ENCODE measurements around the gene STON2.

The STON2 gene

GRCh38 chr14:81298122-81298521 is 102.0 kb downstream of the STON2 start:
- H2BK5ac ChIP-seq (ENCODE audit: low read length): no peak overlapping the region
- H3K4ac ChIP-seq (ENCODE audit: low read length): no peak overlapping the region
- peaks cover 0 to 9% of the 10 kb centered on the region in 2 donors for H3K9me3 ChIP-seq (replicated peaks in 1 of 2; ENCODE audit: control insufficient read depth in 2 of 2, insufficient read depth in 1 of 2, low read depth in 1 of 2, low read length in 2 of 2)
- H3K4me3 ChIP-seq (ENCODE audit: low read length in 2 of 2): no peak overlapping the region
- H3K27ac ChIP-seq (replicated peaks; ENCODE audit: low read length): no peak overlapping the region
- H3K18ac ChIP-seq (ENCODE audit: low read length): no peak overlapping the region
- no peak overlapping the region for H2AFZ ChIP-seq (ENCODE audit: low read length)
- DNase-seq (ENCODE audit: low spot score): no peak
- H2BK15ac ChIP-seq (ENCODE audit: low read length): no peak overlapping the region
- no peaks in the 10 kb centered on the region for H3K79me1 ChIP-seq (ENCODE audit: low read depth, low read length)
- no peak overlapping the region for H4K91ac ChIP-seq (ENCODE audit: low read depth, low read length, poor library complexity)
- no CpG with 5 or more reads among the region's 2 CpGs for WGBS, 2 donors (ENCODE audit: extremely low coverage in 2 of 2, insufficient read length in 2 of 2, insufficient replicate concordance in 1 of 2)
- H2AK5ac ChIP-seq (ENCODE audit: low read depth, low read length): no peak overlapping the region
- H3K36me3 ChIP-seq (replicated peaks in 1 of 2; ENCODE audit: control insufficient read depth in 2 of 2, insufficient read depth in 2 of 2, low read length in 2 of 2): peaks cover 0 to 2% of the 10 kb centered on the region in 2 donors
- H3K14ac ChIP-seq (ENCODE audit: low read length): no peak overlapping the region
- H3K23ac ChIP-seq (ENCODE audit: low read depth, low read length, poor library complexity): no peak overlapping the region
- no peak overlapping the region for H3K4me2 ChIP-seq (ENCODE audit: insufficient read depth, low read length, poor library complexity, severe bottlenecking)
- peaks cover 2 to 9% of the 10 kb centered on the region in 2 donors for H3K4me1 ChIP-seq (ENCODE audit: control insufficient read depth in 2 of 2, insufficient read depth in 1 of 2, low read depth in 1 of 2, low read length in 2 of 2)
- no peak overlapping the region for H2BK120ac ChIP-seq (ENCODE audit: low read depth, low read length)
- H4K8ac ChIP-seq (ENCODE audit: low read depth, low read length): no peak overlapping the region
- H2BK12ac ChIP-seq (ENCODE audit: low read length): no peak overlapping the region
- no peaks in the 10 kb centered on the region for H3K27me3 ChIP-seq (ENCODE audit: control insufficient read depth in 3 of 3, insufficient read depth in 3 of 3, low read depth in 1 of 3, low read length in 3 of 3)
- no peak overlapping the region for H3K9ac ChIP-seq (ENCODE audit: low read depth, low read length, poor library complexity)

DNA sequence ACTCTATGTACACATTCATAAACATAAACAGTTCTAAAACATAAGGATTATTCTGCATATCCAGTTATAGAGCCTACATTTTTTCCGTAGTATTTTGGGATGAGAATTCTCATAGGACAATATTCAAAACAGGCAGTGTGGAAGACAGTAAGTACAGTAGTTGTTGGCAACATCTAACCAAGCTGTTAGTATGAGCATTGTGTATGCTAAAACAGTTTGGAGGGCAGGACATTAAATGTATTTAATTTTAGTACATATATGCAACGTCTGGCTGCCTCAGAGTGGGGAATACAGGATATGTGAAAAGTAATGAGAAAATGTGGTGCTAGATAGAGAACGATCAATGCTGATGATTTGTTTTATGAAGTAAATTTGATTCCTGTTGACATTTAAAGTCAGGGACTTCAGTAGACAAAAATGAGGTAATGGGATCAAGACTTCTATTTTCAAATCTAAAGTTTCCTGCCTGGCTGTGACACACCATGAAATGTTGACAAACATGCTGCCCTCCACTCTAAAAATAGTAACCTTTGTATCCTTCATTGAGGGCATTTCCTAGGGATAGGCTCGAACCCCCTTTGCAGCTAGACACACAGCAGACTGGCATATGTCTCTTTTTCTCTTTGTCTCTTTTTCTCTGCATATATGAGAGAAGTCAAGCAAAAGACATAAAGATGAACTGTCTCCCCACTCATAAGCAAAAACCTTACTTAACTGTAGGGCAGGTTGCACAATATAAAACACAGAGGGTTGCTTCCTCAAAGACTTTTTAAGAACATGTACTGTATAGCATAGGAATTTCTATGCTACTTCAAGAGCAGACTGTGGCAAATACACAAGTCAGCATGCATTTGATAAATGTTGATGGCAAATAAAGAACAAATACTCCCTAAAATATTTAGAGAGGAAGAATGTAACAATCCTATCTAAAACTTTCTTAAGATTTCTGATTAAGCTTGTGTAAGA is 103.9 kb downstream of the STON2 start:
- H3K18ac ChIP-seq (ENCODE audit: low read length): no peak overlapping the region

GRCh38 chr14:81289516-81289915 is 110.6 kb downstream of the STON2 start:
- Histone ChIP-seq H3K4me2 (ENCODE audit: insufficient read depth, low read length, poor library complexity, severe bottlenecking) (no peak overlapping the region), H2AFZ (ENCODE audit: low read length) (no peak overlapping the region), H2BK5ac (ENCODE audit: low read length) (no peak overlapping the region), H3K9ac (ENCODE audit: low read depth, low read length, poor library complexity) (no peak overlapping the region), H2BK12ac (ENCODE audit: low read length) (no peak overlapping the region), H3K4me3 (ENCODE audit: low read length in 2 of 2) (no peak overlapping the region), H3K9me3 (replicated peaks in 1 of 2; ENCODE audit: control insufficient read depth in 2 of 2, insufficient read depth in 1 of 2, low read depth in 1 of 2, low read length in 2 of 2) (peaks cover 0 to 20% of the 10 kb centered on the region in 2 donors), H3K23ac (ENCODE audit: low read depth, low read length, poor library complexity) (no peak overlapping the region), H2AK5ac (ENCODE audit: low read depth, low read length) (no peak overlapping the region), H2BK120ac (ENCODE audit: low read depth, low read length) (no peak overlapping the region), H3K27me3 (ENCODE audit: control insufficient read depth in 3 of 3, insufficient read depth in 3 of 3, low read depth in 1 of 3, low read length in 3 of 3) (no peaks in the 10 kb centered on the region), H3K79me1 (ENCODE audit: low read depth, low read length) (no peaks in the 10 kb centered on the region), H3K18ac (ENCODE audit: low read length) (no peak overlapping the region), H4K91ac (ENCODE audit: low read depth, low read length, poor library complexity) (no peak overlapping the region), H3K4ac (ENCODE audit: low read length) (no peak overlapping the region), H4K8ac (ENCODE audit: low read depth, low read length) (no peak overlapping the region), H3K36me3 (replicated peaks in 1 of 2; ENCODE audit: control insufficient read depth in 2 of 2, insufficient read depth in 2 of 2, low read length in 2 of 2) (peaks cover 0 to 10% of the 10 kb centered on the region in 2 donors), H2BK15ac (ENCODE audit: low read length) (no peak overlapping the region), H3K27ac (replicated peaks; ENCODE audit: low read length) (no peak overlapping the region), H3K4me1 (ENCODE audit: control insufficient read depth in 2 of 2, insufficient read depth in 1 of 2, low read depth in 1 of 2, low read length in 2 of 2) (no peaks in the 10 kb centered on the region), H3K14ac (ENCODE audit: low read length) (no peak overlapping the region)
- WGBS, 2 donors (ENCODE audit: extremely low coverage in 2 of 2, insufficient read length in 2 of 2, insufficient replicate concordance in 1 of 2): no CpG with 5 or more reads among the region's 6 CpGs
- DNase-seq (ENCODE audit: low spot score): no peak

More for the DNA sequence above, 103.9 kb downstream of the STON2 start:
- Histone ChIP-seq H2BK12ac (ENCODE audit: low read length) (no peak overlapping the region), H3K27me3 (ENCODE audit: control insufficient read depth in 3 of 3, insufficient read depth in 3 of 3, low read depth in 1 of 3, low read length in 3 of 3) (no peaks in the 10 kb centered on the region), H3K4me2 (ENCODE audit: insufficient read depth, low read length, poor library complexity, severe bottlenecking) (no peak overlapping the region), H3K4ac (ENCODE audit: low read length) (no peak overlapping the region), H2AFZ (ENCODE audit: low read length) (no peak overlapping the region), H2BK120ac (ENCODE audit: low read depth, low read length) (no peak overlapping the region), H3K4me3 (ENCODE audit: low read length in 2 of 2) (no peak overlapping the region), H3K36me3 (replicated peaks in 1 of 2; ENCODE audit: control insufficient read depth in 2 of 2, insufficient read depth in 2 of 2, low read length in 2 of 2) (peaks cover 0 to 2% of the 10 kb centered on the region in 2 donors), H3K9me3 (replicated peaks in 1 of 2; ENCODE audit: control insufficient read depth in 2 of 2, insufficient read depth in 1 of 2, low read depth in 1 of 2, low read length in 2 of 2) (peaks cover 0 to 12% of the 10 kb centered on the region in 2 donors), H3K9ac (ENCODE audit: low read depth, low read length, poor library complexity) (no peak overlapping the region), H3K23ac (ENCODE audit: low read depth, low read length, poor library complexity) (no peak overlapping the region), H3K27ac (replicated peaks; ENCODE audit: low read length) (no peak overlapping the region), H4K91ac (ENCODE audit: low read depth, low read length, poor library complexity) (no peak overlapping the region), H3K14ac (ENCODE audit: low read length) (no peak overlapping the region), H4K8ac (ENCODE audit: low read depth, low read length) (no peak overlapping the region), H2BK5ac (ENCODE audit: low read length) (no peak overlapping the region), H2BK15ac (ENCODE audit: low read length) (no peak overlapping the region), H3K79me1 (ENCODE audit: low read depth, low read length) (no peaks in the 10 kb centered on the region), H2AK5ac (ENCODE audit: low read depth, low read length) (no peak overlapping the region), H3K4me1 (ENCODE audit: control insufficient read depth in 2 of 2, insufficient read depth in 1 of 2, low read depth in 1 of 2, low read length in 2 of 2) (no peaks in the 10 kb centered on the region)
- no peak for DNase-seq (ENCODE audit: low spot score)
- WGBS, 2 donors (ENCODE audit: extremely low coverage in 2 of 2, insufficient read length in 2 of 2, insufficient replicate concordance in 1 of 2): no CpG with 5 or more reads among the region's 4 CpGs

DNA sequence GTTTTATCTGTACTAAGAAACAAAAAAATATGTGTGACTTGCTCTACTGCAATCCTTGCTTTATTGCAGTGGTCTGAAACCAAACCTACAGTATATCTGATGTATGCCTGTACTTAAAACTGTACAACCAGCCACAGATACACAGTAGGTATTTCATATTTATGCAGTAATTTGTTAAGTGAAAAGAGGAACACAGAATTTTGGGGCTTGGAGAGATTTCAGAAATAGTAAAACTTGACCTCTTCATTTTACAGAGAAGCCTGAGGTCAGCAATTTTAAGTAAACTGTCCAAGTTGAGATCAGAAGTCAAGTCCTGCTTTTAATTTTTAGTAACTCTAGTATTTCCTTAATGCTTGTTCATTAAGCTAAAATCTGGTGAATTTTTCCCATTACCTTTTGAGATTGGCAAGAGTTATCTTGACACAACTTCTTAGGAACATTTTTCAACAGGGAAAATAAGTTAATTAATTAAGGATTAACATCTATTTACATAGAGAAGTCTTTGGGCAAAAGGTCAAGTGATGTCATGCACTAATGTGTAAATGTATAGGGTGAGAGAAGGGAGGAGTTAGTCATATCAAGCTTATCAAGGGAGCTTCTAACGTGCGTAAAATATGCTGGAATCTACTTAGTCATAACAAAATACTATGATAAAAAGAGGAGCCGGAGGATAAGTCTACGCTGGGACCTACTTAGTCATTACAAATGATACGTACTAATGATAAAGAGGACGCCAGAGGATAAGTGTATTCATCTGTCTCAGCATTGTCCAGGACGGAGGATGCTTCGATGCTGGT is 113.4 kb downstream of the STON2 start:
- H3K18ac ChIP-seq (ENCODE audit: low read length): no peak overlapping the region
- no peaks in the 10 kb centered on the region for H3K27me3 ChIP-seq (ENCODE audit: control insufficient read depth in 3 of 3, insufficient read depth in 3 of 3, low read depth in 1 of 3, low read length in 3 of 3)
- no CpG with 5 or more reads among the region's 8 CpGs for WGBS, 2 donors (ENCODE audit: extremely low coverage in 2 of 2, insufficient read length in 2 of 2, insufficient replicate concordance in 1 of 2)
- H3K4me3 ChIP-seq (ENCODE audit: low read length in 2 of 2): no peak overlapping the region
- no peak overlapping the region for H2BK5ac ChIP-seq (ENCODE audit: low read length)
- no peak overlapping the region for H2BK12ac ChIP-seq (ENCODE audit: low read length)
- H3K27ac ChIP-seq (replicated peaks; ENCODE audit: low read length): no peak overlapping the region
- peaks cover 0 to 17% of the 10 kb centered on the region in 2 donors for H3K9me3 ChIP-seq (replicated peaks in 1 of 2; ENCODE audit: control insufficient read depth in 2 of 2, insufficient read depth in 1 of 2, low read depth in 1 of 2, low read length in 2 of 2)
- H3K23ac ChIP-seq (ENCODE audit: low read depth, low read length, poor library complexity): no peak overlapping the region
- H3K4ac ChIP-seq (ENCODE audit: low read length): no peak overlapping the region
- H2AFZ ChIP-seq (ENCODE audit: low read length): no peak overlapping the region
- H3K14ac ChIP-seq (ENCODE audit: low read length): no peak overlapping the region
- no peak for DNase-seq (ENCODE audit: low spot score)
- peaks cover 0 to 2% of the 10 kb centered on the region in 2 donors for H3K4me1 ChIP-seq (ENCODE audit: control insufficient read depth in 2 of 2, insufficient read depth in 1 of 2, low read depth in 1 of 2, low read length in 2 of 2)
- no peak overlapping the region for H2BK120ac ChIP-seq (ENCODE audit: low read depth, low read length)
- H3K79me1 ChIP-seq (ENCODE audit: low read depth, low read length): no peaks in the 10 kb centered on the region
- peaks cover 0 to 10% of the 10 kb centered on the region in 2 donors for H3K36me3 ChIP-seq (replicated peaks in 1 of 2; ENCODE audit: control insufficient read depth in 2 of 2, insufficient read depth in 2 of 2, low read length in 2 of 2)
- H4K8ac ChIP-seq (ENCODE audit: low read depth, low read length): no peak overlapping the region
- H3K4me2 ChIP-seq (ENCODE audit: insufficient read depth, low read length, poor library complexity, severe bottlenecking): no peak overlapping the region
- H2BK15ac ChIP-seq (ENCODE audit: low read length): no peak overlapping the region
- H2AK5ac ChIP-seq (ENCODE audit: low read depth, low read length): no peak overlapping the region
- no peak overlapping the region for H4K91ac ChIP-seq (ENCODE audit: low read depth, low read length, poor library complexity)
- no peak overlapping the region for H3K9ac ChIP-seq (ENCODE audit: low read depth, low read length, poor library complexity)
